IPS-NIHi11 (cell line): ENCODE results near the gene EHMT1.
"Not testable (repeated sequence)": the region's sequence is repeated elsewhere in the genome, so short reads cannot be mapped to it uniquely, and the experiment has no call there.

Source experiments
- DNase-seq: peaks from one replicate; pipeline ENCODE4 v3.0.0; 2012; ENCODE audit warnings: mixed read lengths, low spot score

The EHMT1 gene

DNA sequence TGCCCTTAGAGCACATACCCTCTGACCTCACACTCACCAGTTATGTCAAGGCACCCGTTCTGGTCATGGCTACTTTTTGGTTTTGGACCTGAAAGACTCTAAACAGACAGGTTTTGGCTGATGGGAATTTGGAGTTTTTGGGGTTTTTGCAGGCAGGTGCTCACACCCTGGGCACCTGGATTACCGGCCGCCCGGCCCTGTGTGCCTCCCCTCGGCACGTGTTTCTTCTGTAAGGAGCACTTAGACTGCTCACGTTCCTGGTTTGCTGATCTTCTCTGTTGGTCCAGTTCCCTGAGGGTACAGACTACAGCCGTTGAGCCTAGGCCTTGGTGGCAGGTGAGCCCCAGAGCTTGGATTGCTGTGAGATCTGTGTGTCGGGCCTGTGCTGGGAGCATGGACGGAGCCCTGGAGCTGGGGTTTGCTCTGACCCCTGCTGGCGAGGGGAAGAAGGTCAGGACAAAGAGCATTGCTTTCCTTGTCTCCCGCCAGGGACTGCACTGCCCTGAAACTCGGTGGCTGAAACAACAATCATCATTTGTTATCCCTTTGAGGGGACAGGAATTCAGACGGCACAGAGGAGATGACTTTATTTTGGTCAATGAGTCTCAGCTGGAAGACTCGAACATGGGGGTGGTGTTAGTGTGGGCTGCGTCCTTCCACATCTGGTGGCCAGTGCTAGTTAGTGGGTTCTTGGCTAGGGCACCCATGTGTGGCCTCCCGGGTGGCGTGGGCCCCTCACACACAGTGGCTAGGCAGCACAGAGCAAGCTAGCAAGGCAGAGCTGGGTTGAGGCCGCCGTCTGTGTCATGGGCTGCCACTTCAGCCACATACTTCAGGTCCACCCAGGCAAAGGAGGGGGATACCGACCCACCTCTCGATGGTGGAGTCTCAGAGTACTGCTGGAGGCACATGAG lies 76.4 kb downstream of the EHMT1 start:
- DNase-seq: peak; percentile 86

DNA sequence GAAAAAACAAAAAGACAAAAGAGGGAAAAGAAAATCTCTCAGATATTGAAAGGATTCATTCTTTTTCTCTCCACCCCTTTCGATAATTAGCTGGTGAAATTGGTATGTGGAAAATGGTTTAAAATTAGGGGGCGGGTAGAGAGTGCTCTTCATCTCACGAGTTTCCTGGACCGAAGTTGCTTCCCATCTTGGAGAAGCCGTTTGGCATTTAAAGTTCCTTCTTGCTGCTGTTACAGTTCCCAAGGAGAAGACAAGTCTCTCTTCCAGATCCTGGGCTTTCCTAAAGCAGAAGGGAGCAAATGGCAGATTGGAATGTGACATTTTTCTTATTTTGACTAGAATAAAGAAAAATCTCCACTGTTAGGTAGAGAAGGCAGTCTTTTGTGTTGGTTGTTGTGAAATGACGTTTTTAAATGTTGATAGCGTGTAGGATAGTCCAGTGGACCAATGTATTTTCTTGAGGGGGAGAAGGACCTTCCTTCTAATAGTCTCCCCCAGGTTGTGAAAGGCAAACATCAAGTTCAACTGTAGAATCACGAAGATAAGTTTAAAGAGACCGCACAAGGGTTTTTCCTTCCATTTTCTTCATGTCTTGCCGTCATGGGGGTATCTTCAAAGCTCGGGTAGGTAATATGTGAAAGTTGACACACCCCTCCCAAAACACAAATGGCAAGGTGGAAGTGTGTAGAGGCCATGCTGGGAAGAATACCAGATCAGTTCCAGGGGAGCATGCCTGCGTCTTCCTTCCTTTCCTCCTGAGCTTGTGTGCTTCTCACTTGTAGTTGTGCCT lies 77.5 kb downstream of the EHMT1 start:
- no peak for DNase-seq

DNA sequence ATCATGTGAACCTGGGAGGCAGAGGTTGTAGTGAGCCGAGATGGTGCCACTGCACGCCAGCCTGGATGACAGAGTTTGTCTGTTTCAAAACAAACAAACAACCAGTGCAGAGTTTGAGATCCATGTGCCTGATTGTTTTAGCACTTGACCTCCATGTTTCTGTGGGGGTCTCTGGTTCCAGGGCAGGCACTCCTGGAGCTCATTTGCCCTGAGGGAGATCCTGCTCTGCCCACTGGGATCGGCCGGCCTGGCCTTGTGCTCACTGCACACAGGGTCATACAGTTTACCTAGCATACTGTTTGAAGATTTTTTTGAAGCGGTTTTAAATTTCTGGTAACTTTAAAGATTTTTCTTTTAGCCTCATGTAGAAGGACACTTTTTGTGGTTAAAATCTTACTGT lies 78.4 kb downstream of the EHMT1 start:
- DNase-seq: no peak

DNA sequence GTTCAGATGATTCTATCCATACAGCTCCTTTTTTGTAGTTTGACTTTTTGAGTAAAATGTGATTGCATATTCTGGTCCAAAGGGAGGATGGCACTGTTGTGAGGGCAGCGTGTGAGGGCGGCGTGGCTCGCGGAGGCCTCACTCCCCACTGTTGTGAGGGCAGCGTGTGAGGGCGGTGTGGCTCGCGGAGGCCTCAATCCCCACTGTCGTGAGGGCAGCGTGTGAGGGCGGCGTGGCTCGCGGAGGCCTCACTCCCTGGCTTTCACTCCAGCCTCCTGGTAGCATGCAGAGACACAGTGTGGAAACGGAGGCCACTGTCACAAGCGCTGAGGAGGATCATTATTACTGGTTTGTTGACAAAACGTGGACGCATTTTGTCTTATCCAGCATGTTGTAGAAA lies 79.0 kb downstream of the EHMT1 start:
- DNase-seq: no peak

DNA sequence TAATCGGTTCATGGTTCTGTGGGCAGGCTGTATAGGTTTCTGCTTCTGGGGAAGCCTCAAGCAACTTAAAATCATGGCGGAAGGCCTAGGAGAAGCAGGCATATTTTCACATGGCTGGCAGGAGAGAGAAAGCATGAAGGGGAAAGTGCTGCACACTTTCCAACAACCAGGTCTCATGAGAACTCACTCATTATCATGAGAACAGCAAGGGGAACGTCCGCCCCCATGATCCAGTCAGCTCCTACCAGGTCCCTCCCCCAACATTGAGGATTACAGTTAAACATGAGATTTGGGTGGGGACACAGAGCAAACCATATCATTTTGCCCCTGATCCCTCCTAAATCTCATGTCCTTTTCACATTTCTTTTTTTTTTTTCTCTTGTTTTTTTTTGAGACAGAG lies 82.1 kb downstream of the EHMT1 start:
- no peak for DNase-seq

DNA sequence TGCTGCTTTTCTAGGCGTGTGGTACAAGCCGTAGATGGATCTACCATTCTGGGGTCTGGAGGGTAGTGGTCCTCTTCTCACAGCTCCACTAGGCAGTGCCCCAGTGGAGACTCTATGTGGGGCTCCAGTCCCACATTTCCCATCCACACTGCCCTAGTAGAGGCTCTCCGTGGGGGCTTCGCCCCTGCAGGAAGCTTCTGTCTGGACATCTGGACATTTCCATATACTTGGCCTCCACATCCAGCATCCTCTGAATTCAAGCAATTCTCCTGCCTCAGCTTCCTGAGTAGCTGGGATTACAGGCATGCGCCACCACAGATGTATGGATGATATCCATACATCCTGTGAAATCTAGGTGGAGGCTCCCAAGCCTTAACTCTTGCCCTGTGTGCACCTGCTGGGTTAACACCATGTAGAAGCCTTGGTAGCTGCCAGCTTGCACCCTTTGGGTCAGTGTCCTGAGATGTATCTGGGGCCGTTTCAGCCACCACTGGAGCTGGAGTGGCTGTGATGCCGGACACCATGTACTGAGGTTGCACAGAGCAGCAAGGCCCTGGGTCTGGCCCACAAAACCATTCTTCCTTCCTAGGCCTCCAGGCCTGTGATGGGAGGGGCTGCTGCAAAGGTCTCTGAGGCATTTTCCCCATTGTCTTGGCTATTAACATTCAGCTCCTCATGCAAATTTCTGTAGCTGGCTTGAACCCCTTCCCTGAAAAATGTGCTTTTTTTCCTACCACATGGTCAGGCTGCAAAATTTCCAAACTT lies 84.0 kb downstream of the EHMT1 start:
- DNase-seq: no peak

DNA sequence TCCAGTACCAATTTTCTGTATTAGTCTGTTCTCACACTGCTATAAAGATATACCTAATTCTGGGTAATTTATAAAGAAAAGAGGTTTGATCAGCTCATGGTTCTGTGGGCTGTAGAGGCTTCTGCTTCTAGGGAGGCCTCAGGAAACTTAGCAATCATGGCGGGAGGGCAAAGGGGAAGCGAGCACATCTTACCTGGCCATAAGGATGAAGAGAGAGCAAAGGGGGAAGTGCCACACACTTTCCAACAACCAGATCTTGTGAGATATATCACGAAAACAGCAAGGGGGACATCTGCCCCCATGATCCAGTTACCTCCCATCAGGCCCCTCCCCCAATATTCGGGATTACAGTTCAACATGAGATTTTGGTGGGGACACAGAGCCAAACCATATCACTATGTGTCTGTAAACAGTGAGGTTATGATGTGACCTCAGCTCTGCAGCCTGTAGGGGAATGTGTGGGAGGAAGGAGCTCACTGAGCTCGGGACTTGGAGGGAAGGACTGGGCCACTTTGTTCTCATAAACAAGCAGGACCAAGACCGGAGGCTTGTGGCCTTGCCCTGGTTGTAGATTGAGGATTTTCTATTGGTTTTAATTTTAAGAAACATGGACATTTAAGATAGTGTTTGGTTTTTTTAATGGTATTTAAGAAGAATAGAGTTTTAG lies 85.2 kb downstream of the EHMT1 start:
- no peak for DNase-seq

DNA sequence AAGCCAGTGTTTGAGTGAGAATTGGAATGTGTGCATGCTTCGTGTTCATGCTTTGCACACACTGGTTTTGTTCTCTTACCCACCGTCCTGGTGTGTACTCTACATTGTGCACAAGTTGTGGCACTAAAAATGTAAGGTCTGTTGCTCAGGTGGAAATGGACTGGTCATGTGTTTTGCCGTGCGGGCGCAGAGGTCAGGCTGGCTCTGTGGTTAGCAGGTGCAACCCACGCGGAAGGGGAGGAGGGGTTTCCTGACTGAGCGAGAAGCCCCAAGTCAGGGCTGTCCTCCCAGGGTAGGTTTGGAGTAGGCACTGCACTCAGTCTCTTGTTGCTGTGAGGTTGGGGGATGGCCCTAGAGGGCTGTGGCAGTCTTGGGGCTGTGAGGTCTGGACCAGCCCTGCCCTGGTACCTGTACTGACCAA lies 86.6 kb downstream of the EHMT1 start:
- DNase-seq: no peak

DNA sequence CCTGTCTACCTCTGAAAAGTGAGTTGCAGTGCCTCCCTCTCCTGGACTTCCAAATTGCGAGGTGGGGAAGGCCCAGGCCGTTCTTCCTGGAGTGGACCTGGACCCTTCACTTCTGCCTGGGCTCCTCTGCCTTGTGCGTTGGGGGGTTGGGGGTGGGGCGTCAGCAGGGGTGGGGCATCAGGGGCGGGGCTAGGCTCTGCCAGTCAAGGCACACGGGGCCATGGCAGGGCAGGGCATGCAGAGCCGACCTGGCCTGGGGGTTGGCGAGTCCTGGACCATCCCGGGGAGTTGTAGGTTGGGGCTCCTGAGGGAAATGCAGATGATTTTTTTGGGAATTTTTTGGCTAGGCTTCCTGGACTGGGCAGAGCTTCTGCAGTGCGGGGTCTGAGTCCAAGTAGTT lies 87.1 kb downstream of the EHMT1 start:
- DNase-seq: peak; percentile 72

DNA sequence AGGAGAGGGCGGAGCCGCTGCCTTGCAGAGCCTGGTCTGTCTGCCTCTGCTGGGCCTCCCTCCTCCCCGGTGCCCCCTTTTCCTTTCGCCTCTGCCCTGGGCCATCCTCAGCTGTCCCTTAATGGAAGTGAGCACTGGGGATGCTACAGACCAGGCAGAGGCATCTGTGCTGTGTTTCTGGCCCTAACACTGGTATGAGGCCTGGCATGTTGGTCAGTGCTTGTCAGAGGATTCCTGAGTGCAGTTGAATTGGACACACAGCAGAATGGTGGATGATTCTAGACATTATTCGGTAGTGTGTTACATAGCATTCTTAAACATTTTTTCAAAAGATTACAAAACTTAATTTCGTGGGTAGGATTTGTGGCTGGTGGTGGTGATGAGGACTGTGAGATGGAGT lies 88.6 kb downstream of the EHMT1 start:
- no peak for DNase-seq

DNA sequence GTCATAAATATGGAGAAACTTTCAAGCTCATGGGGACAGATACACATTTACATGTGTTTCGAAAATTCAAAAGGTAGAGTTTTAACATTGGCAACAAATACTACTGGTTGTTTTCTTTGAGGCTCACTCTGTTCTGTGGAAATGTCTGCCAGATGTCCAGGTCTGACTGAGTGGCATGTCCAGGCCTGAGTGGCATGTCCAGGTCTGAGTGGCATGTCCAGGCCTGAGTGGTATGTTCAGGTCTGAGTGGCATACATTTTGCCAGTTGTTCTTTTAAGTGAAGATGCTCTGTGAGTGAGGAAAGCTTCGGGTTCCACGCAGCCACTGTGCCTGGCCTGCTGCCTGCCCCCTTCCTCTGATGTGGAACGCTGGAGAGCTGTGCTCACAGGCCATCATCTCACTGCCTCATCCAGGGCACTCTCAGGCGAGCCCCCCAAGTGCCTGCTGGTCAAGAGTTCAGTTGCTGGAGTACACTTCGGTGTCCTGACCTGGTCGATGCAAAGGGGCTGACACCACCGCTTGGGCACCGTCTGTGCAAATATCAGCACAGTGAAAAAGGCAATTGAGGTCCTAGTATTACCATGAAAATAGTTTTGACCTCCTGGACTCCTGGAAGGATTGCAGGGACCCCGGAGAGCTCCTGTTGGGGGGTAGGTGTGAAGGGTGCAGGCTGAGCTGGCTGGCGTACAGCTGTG lies 89.9 kb downstream of the EHMT1 start:
- DNase-seq: no peak

DNA sequence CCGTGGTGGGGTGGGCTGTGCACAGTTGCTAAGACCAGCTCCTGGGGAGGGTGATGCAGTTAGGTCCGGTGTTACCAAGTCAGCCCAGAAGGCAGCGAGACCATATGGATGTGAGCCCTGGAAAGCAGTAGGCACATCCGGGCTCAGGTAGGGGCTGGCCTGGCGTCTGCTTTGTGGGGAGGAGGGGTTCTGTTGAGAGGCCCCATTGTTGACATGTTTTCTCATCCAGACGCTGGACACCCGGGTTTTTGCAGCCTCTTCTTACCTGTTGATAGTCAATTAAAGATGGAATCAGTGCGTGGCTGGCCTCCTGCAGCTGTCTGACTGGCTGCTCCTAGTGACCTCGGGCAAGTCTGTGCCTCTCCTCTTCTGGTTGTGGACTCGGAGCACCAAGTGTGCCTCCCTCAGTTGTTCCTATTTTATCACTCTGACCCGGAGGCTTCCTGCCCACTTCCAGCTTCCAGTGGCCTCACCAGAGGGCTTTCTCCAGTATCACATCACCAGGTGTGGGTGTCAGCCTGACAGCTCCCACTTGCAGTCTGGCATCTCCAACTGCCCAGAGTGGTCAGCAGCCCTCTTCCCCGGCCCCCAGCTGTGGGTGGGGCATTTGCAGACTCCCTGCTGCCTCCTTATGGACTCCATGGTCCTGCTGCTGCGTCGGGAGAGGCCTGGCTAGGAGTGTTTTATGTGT lies 90.8 kb downstream of the EHMT1 start:
- no peak for DNase-seq

DNA sequence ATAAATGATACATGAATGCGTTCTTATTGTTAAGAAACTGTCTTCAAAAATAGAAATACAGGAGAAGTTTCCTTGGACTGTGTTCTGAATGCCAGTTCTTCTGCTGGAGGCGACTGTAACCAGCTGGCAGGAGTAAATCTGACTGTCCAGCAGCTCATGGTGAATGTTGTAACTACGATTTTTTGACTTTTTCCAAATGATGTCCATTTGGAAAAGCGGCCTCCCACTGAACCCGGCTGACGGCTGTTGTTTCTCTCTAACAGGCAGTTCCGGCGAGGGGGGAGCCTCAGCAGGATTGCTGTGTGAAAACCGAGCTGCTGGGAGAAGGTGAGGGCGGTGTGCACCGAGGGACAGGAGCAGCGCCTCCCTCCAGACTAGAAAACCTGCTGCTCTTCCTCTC lies 91.9 kb downstream of the EHMT1 start:
- DNase-seq: no peak

DNA sequence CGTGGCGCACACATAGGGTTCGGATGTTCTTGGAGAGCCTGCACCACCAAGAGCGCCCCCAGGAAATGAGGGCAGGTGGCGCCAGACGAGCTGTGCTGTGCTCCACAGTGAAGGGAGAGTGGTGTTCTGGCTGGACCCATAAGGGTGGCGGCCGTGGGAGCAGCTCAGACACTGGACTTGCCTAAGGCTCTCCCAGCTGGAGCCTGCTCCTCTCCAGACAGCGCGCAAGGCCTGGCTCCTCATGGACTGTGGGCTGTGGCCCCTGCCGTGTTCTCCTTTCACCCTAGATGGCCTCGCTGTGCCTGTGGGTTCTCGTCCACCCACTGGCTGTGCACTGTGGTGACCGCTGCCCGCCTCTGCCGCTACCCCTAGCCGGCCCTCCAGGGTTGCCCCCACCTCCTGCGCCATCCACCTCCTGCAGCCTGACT lies 92.9 kb downstream of the EHMT1 start:
- no peak for DNase-seq

DNA sequence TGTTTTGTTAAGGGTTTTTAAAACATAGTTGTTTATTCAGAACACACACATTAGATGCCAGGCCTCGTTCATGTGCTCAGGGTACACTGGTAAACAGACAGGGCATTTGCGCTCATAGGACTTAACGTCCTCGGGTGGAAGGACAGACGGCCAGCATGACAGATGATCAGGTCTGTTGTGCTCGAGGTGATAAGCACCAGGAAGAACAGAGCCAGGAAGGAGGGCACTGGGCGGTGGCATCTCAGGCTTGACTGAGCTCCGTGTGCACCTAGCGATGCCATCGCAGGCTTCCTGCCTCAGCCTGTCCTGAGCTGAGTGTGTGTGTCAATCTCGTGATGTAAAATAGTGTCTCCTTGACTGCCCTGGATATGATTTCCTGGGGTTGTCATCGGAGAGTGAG lies 96.5 kb downstream of the EHMT1 start:
- no peak for DNase-seq

DNA sequence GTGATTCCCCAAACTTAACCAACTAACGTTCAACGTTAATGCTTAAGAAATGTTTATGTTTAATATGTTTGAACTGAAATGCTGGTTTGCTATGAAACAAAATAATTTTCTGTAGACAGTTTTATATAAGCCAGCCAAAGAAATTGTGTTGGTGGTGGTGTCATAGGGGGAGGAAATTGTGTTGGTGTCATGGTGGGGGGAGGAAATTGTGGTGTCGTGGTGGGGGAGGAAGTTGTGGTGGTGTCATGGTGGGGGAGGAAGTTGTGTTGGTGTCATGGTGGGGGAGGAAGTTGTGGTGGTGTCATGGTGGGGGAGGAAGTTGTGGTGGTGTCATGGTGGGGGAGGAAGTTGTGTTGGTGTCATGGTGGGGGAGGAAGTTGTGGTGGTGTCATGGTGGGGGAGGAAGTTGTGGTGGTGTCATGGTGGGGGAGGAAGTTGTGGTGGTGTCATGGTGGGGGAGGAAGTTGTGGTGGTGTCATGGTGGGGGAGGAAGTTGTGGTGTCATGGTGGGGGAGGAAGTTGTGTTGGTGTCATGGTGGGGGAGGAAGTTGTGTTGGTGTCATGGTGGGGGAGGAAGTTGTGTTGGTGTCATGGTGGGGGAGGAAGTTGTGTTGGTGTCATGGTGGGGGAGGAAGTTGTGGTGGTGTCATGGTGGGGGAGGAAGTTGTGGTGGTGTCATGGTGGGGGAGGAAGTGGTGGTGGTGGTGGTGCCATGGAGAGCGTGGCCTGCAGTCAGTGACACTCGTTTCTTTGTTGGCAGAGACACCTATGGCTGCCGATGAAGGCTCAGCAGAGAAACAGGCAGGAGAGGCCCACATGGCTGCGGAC lies 97.3 kb downstream of the EHMT1 start:
- not testable (repeated sequence) for DNase-seq

DNA sequence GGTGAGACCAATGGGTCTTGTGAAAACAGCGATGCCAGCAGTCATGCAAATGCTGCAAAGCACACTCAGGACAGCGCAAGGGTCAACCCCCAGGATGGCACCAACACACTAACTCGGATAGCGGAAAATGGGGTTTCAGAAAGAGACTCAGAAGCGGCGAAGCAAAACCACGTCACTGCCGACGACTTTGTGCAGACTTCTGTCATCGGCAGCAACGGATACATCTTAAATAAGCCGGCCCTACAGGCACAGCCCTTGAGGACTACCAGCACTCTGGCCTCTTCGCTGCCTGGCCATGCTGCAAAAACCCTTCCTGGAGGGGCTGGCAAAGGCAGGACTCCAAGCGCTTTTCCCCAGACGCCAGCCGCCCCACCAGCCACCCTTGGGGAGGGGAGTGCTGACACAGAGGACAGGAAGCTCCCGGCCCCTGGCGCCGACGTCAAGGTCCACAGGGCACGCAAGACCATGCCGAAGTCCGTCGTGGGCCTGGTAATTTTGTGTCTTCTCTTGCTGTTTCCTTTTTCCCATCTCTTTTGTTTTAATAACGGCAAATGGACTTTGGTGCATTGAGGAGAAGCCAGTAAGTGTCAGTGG lies 98.0 kb downstream of the EHMT1 start:
- no peak for DNase-seq

DNA sequence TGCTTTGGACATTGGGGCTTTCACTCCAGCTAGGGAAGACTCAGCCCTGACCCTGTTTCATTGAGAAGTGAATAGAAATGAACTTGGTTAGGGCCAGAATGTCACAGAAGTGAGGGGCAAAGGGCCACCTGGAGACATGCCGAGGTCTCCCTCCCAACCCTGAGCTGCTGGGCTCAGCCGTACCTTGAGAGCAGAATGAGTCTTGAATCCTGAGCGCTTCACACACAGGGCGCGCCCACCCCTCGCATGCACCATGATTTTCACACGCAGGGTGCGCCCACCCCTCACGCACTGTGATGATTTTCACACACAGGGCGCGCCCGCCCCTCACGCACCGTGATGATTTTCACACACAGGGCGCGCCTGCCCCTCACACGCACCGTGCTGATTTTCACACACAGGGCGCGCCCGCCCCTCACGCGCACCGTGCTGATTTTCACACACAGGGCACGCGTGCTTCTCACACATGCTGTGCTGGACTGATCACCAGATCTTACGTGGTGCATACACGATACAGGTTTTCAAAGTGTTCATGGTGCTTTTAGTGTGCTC lies 99.0 kb downstream of the EHMT1 start:
- no peak for DNase-seq

DNA sequence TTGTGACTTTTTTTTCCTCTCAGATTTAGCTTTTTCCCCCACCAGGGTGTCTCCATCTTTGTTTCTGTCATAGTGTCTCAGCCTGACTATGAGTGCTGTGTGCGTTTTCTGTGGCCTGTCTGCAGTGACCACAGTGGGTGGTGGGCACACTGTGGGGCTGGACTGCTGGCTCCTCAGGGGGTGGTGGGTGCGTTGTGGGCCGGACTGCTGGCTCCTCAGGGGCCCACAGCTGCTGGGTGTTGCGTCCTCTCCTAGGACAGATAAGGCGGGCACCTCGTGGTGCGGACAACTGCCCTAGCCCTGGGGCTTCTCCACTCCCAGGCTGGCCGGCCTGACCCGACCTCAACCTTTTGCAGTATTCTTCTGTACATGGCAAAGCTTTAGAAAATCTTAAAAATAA lies 100.4 kb downstream of the EHMT1 start:
- no peak for DNase-seq
